T-helper 1 cell treated with Interleukin-12 subunit alpha and Interleukin-12 subunit beta and Interleukin-4 antibody, amounts not matched to agents 30 μg/mL and 1 μg/mL, for 36 hours (primary cell): ENCODE data around the gene RABGEF1.
"Not testable (repeated sequence)": the region's sequence is repeated elsewhere in the genome, so short reads cannot be mapped to it uniquely, and the experiment has no call there.

Experiments
- H3K27ac Mint-ChIP-seq: one replicate; pipeline ENCODE4 v1.8.0; 2021; ENCODE audit warnings: mild to moderate bottlenecking, mixed read lengths
- H3K27me3 Mint-ChIP-seq: one replicate; pipeline ENCODE4 v1.8.0; 2021; ENCODE audit warnings: low read depth, mixed read lengths
- H3K36me3 Mint-ChIP-seq: one replicate; pipeline ENCODE4 v1.8.0; 2021; ENCODE audit warnings: low read depth, mixed read lengths
- H3K4me1 Mint-ChIP-seq: one replicate; pipeline ENCODE4 v1.8.0; 2021; ENCODE audit warnings: low read depth, mixed read lengths
- H3K4me3 Mint-ChIP-seq: one replicate; pipeline ENCODE4 v1.8.0; 2021; ENCODE audit warnings: mild to moderate bottlenecking, moderate library complexity, mixed read lengths
- H3K9me3 Mint-ChIP-seq: one replicate; pipeline ENCODE4 v1.8.0; 2021; ENCODE audit warnings: mixed read lengths

RABGEF1 gene

GRCh38 chr7:66742298-66742697 is 1.8 kb downstream of the RABGEF1 start:
- H3K36me3 Mint-ChIP-seq, H3K9me3 Mint-ChIP-seq, H3K27me3 Mint-ChIP-seq, H3K4me1 Mint-ChIP-seq, H3K27ac Mint-ChIP-seq: not testable (repeated sequence)
- H3K4me3 Mint-ChIP-seq = peak overlapping the region; percentile 31

GRCh38 chr7:66743920-66744319 is 3.4 kb downstream of the RABGEF1 start:
- Mint-ChIP-seq H3K27ac (no peak overlapping the region), H3K27me3 (no peaks in the 10 kb centered on the region), H3K4me1 (peaks cover 8% of the 10 kb centered on the region), H3K9me3 (no peaks in the 10 kb centered on the region), H3K4me3 (no peak overlapping the region), H3K36me3 (peaks cover 5% of the 10 kb centered on the region)

GRCh38 chr7:66747385-66747784 is 6.9 kb downstream of the RABGEF1 start:
- Mint-ChIP-seq H3K4me3 (no peak overlapping the region), H3K27ac (no peak overlapping the region), H3K9me3 (no peaks in the 10 kb centered on the region), H3K27me3 (no peaks in the 10 kb centered on the region), H3K36me3 (peaks cover 4% of the 10 kb centered on the region), H3K4me1 (peaks cover 6% of the 10 kb centered on the region)

GRCh38 chr7:66747881-66748511 is 7.5 kb downstream of the RABGEF1 start:
- H3K27ac Mint-ChIP-seq = no peak overlapping the region
- no peaks in the 10 kb centered on the region for H3K27me3 Mint-ChIP-seq
- peaks cover 4% of the 10 kb centered on the region for H3K4me1 Mint-ChIP-seq

GRCh38 chr7:66748791-66749190 is 8.3 kb downstream of the RABGEF1 start:
- H3K36me3 Mint-ChIP-seq = peaks cover 4% of the 10 kb centered on the region
- no peaks in the 10 kb centered on the region for H3K9me3 Mint-ChIP-seq
- no peaks in the 10 kb centered on the region for H3K27me3 Mint-ChIP-seq
- peaks cover 4% of the 10 kb centered on the region for H3K4me1 Mint-ChIP-seq
- H3K27ac Mint-ChIP-seq = no peak overlapping the region
- no peak overlapping the region for H3K4me3 Mint-ChIP-seq

More at GRCh38 chr7:66747881-66748511, 7.5 kb downstream of the RABGEF1 start:
- no peak overlapping the region for H3K4me3 Mint-ChIP-seq
- H3K36me3 Mint-ChIP-seq = peaks cover 4% of the 10 kb centered on the region
- H3K9me3 Mint-ChIP-seq = no peaks in the 10 kb centered on the region

- H3K9me3 Mint-ChIP-seq = no peaks in the 10 kb centered on the region
- H3K4me1 Mint-ChIP-seq = peaks cover 4% of the 10 kb centered on the region
- no peak overlapping the region for H3K27ac Mint-ChIP-seq
- peaks cover 3% of the 10 kb centered on the region for H3K36me3 Mint-ChIP-seq
- no peak overlapping the region for H3K4me3 Mint-ChIP-seq
- H3K27me3 Mint-ChIP-seq = no peaks in the 10 kb centered on the region
Measured at GRCh38 chr7:66751945-66752344, 11.4 kb downstream of the RABGEF1 start.

GRCh38 chr7:66754541-66754940 is 14.0 kb downstream of the RABGEF1 start:
- H3K9me3 Mint-ChIP-seq = no peaks in the 10 kb centered on the region
- no peaks in the 10 kb centered on the region for H3K36me3 Mint-ChIP-seq
- H3K27me3 Mint-ChIP-seq = no peaks in the 10 kb centered on the region
- peaks cover 17% of the 10 kb centered on the region for H3K4me1 Mint-ChIP-seq
- no peak overlapping the region for H3K27ac Mint-ChIP-seq
- no peak overlapping the region for H3K4me3 Mint-ChIP-seq

- H3K4me1 Mint-ChIP-seq = peaks cover 17% of the 10 kb centered on the region
- H3K9me3 Mint-ChIP-seq, H3K27me3 Mint-ChIP-seq, H3K4me3 Mint-ChIP-seq, H3K36me3 Mint-ChIP-seq, H3K27ac Mint-ChIP-seq: not testable (repeated sequence)
Measured at GRCh38 chr7:66755059-66755458, 14.5 kb downstream of the RABGEF1 start.

- H3K27me3 Mint-ChIP-seq, H3K36me3 Mint-ChIP-seq, H3K27ac Mint-ChIP-seq, H3K9me3 Mint-ChIP-seq, H3K4me3 Mint-ChIP-seq: not testable (repeated sequence)
- peaks cover 17% of the 10 kb centered on the region for H3K4me1 Mint-ChIP-seq
Measured at GRCh38 chr7:66756227-66756626, 15.7 kb downstream of the RABGEF1 start.

GRCh38 chr7:66756889-66757288 is 16.4 kb downstream of the RABGEF1 start:
- Mint-ChIP-seq H3K4me3 (no peak overlapping the region), H3K27me3 (no peaks in the 10 kb centered on the region), H3K4me1 (peaks cover 17% of the 10 kb centered on the region), H3K9me3 (no peaks in the 10 kb centered on the region), H3K27ac (no peak overlapping the region), H3K36me3 (no peaks in the 10 kb centered on the region)

- Mint-ChIP-seq H3K27ac (no peak overlapping the region), H3K4me3 (no peak overlapping the region), H3K36me3 (peaks cover 1% of the 10 kb centered on the region), H3K9me3 (no peaks in the 10 kb centered on the region), H3K27me3 (no peaks in the 10 kb centered on the region), H3K4me1 (peaks cover 17% of the 10 kb centered on the region)
Measured at GRCh38 chr7:66757939-66758338, 17.4 kb downstream of the RABGEF1 start.

GRCh38 chr7:66758950-66759628 is 18.6 kb downstream of the RABGEF1 start:
- Mint-ChIP-seq H3K9me3 (peaks cover 8% of the 10 kb centered on the region), H3K27ac (peak overlapping the region; percentile 21), H3K4me3 (no peak overlapping the region), H3K36me3 (peaks cover 6% of the 10 kb centered on the region), H3K27me3 (no peaks in the 10 kb centered on the region), H3K4me1 (peaks cover 17% of the 10 kb centered on the region)

- not testable (repeated sequence) for H3K4me3 Mint-ChIP-seq, H3K27ac Mint-ChIP-seq, H3K36me3 Mint-ChIP-seq, H3K27me3 Mint-ChIP-seq
- Mint-ChIP-seq H3K9me3 (peaks cover 12% of the 10 kb centered on the region), H3K4me1 (peaks cover 19% of the 10 kb centered on the region)
Measured at GRCh38 chr7:66763183-66763582, 22.6 kb downstream of the RABGEF1 start.

GRCh38 chr7:66763633-66764355 is 23.3 kb downstream of the RABGEF1 start:
- not testable (repeated sequence) for H3K4me3 Mint-ChIP-seq, H3K27me3 Mint-ChIP-seq, H3K36me3 Mint-ChIP-seq, H3K27ac Mint-ChIP-seq
- peaks cover 12% of the 10 kb centered on the region for H3K9me3 Mint-ChIP-seq
- H3K4me1 Mint-ChIP-seq = peaks cover 17% of the 10 kb centered on the region

GRCh38 chr7:66764905-66765304 is 24.4 kb downstream of the RABGEF1 start:
- not testable (repeated sequence) for H3K27ac Mint-ChIP-seq, H3K4me3 Mint-ChIP-seq, H3K36me3 Mint-ChIP-seq, H3K27me3 Mint-ChIP-seq
- Mint-ChIP-seq H3K9me3 (peaks cover 12% of the 10 kb centered on the region), H3K4me1 (peaks cover 17% of the 10 kb centered on the region)
